Stimulated activated CD4-positive, alpha-beta T cell treated with anti-CD3 and anti-CD28 coated beads, Interleukin-12 subunit alpha, Interleukin-12 subunit beta, amount 100 ng/mL, for 48 hours (primary cell): Measurements from ENCODE around the gene DLG5.

Source experiments
- DNase-seq, 3 donors: peaks; one replicate each; pipeline ENCODE4 v3.0.0-alpha.2; 2020; ENCODE audit warnings: low read depth in 2 of 3, low spot score in 1 of 3

DLG5 gene

GRCh38 chr10:77800320-77800719, 126.2 kb downstream of the DLG5 start:
- no peak for DNase-seq

- no peak for DNase-seq
Measured at GRCh38 chr10:77799352-77799751, 127.2 kb downstream of the DLG5 start.

- DNase-seq, result no peak
Measured at GRCh38 chr10:77798940-77799339, 127.6 kb downstream of the DLG5 start.

GRCh38 chr10:77796311-77796915, 130.1 kb downstream of the DLG5 start:
- DNase-seq, result no peak

- no peak for DNase-seq
Measured at GRCh38 chr10:77795426-77796055, 131.0 kb downstream of the DLG5 start.

GRCh38 chr10:77794256-77795142, 132.1 kb downstream of the DLG5 start:
- no peak for DNase-seq

- no peak for DNase-seq
Measured at GRCh38 chr10:77793831-77794230, 132.7 kb downstream of the DLG5 start.

GRCh38 chr10:77792155-77792554, 134.4 kb downstream of the DLG5 start:
- no peak for DNase-seq

- no peak for DNase-seq
Measured at GRCh38 chr10:77791506-77791905, 135.0 kb downstream of the DLG5 start.

- no peak for DNase-seq
Measured at GRCh38 chr10:77789861-77790260, 136.7 kb downstream of the DLG5 start.

- DNase-seq, result no peak
Measured at GRCh38 chr10:77789016-77789415, 137.5 kb downstream of the DLG5 start.

- DNase-seq, result no peak
Measured at GRCh38 chr10:77788496-77789010, 138.0 kb downstream of the DLG5 start.

GRCh38 chr10:77787440-77787839, 139.1 kb downstream of the DLG5 start:
- no peak for DNase-seq

GRCh38 chr10:77784856-77785255, 141.7 kb downstream of the DLG5 start:
- DNase-seq, result no peak

- no peak for DNase-seq
Measured at GRCh38 chr10:77782328-77783061, 144.1 kb downstream of the DLG5 start.

- no peak for DNase-seq
Measured at GRCh38 chr10:77781451-77782327, 144.9 kb downstream of the DLG5 start.

GRCh38 chr10:77780180-77780579, 146.4 kb downstream of the DLG5 start:
- no peak for DNase-seq

- no peak for DNase-seq
Measured at GRCh38 chr10:77776487-77776886, 150.1 kb downstream of the DLG5 start.

GRCh38 chr10:77774940-77775391, 151.6 kb downstream of the DLG5 start:
- no peak for DNase-seq
